ENCODE data around the gene SGK1. TPM values are rescaled to one million over a fixed set of nuclear protein-coding genes. Genes with fewer than 3 reads are reported as not detected.

Gene SGK1
- total RNA-seq, 2 donors from 2014 or later: 67.3 to 97.5 TPM

- DNase-seq (ENCODE audit: low spot score): no peak
- Histone ChIP-seq H3K36me3 (no peaks in the 10 kb centered on the region), H3K9me3 (no peaks in the 10 kb centered on the region), H3K4me1 (ENCODE audit: control insufficient read depth in 1 of 2, low read depth in 2 of 2) (no peaks in the 10 kb centered on the region), H3K27me3 (replicated peaks; ENCODE audit: insufficient read depth) (no peaks in the 10 kb centered on the region), H3K4me3 (no peak overlapping the region), H3K27ac (no peak overlapping the region)
- no peak for ATAC-seq (ENCODE audit: insufficient number of reproducible peaks, low FRiP score, low read depth)
- TF ChIP-seq CTCF (IDR thresholded peaks at IDR 0.05): no peak
These were observed 63.8 kb downstream of the SGK1 start for GRCh38 chr6:134254118-134254517.

GRCh38 chr6:134253681-134254080 is 64.2 kb downstream of the SGK1 start:
- no peaks in the 10 kb centered on the region for H3K4me1 ChIP-seq (ENCODE audit: control insufficient read depth in 1 of 2, low read depth in 2 of 2)
- DNase-seq (ENCODE audit: low spot score) (no peak), ATAC-seq (ENCODE audit: insufficient number of reproducible peaks, low FRiP score, low read depth) (no peak)
- no peak overlapping the region for H3K4me3 ChIP-seq
- no peak overlapping the region for H3K27ac ChIP-seq
- H3K9me3 ChIP-seq: no peaks in the 10 kb centered on the region
- TF ChIP-seq CTCF (IDR thresholded peaks at IDR 0.05): no peak
- H3K36me3 ChIP-seq: no peaks in the 10 kb centered on the region
- no peaks in the 10 kb centered on the region for H3K27me3 ChIP-seq (replicated peaks; ENCODE audit: insufficient read depth)

GRCh38 chr6:134251320-134251719 is 66.6 kb downstream of the SGK1 start:
- ATAC-seq (ENCODE audit: insufficient number of reproducible peaks, low FRiP score, low read depth) (no peak), DNase-seq (ENCODE audit: low spot score) (no peak)
- Histone ChIP-seq H3K36me3 (no peaks in the 10 kb centered on the region), H3K4me1 (ENCODE audit: control insufficient read depth in 1 of 2, low read depth in 2 of 2) (peaks cover 0 to 3% of the 10 kb centered on the region in 2 donors), H3K27ac (no peak overlapping the region), H3K27me3 (replicated peaks; ENCODE audit: insufficient read depth) (no peaks in the 10 kb centered on the region), H3K4me3 (no peak overlapping the region), H3K9me3 (no peaks in the 10 kb centered on the region)
- TF ChIP-seq CTCF (IDR thresholded peaks at IDR 0.05): no peak

- H3K27ac ChIP-seq: no peak overlapping the region
- no peaks in the 10 kb centered on the region for H3K27me3 ChIP-seq (replicated peaks; ENCODE audit: insufficient read depth)
- no peaks in the 10 kb centered on the region for H3K36me3 ChIP-seq
- no peak overlapping the region for H3K4me3 ChIP-seq
- no peak for TF ChIP-seq CTCF (IDR thresholded peaks at IDR 0.05)
- H3K4me1 ChIP-seq (ENCODE audit: control insufficient read depth in 1 of 2, low read depth in 2 of 2): peaks cover 0 to 3% of the 10 kb centered on the region in 2 donors
- DNase-seq (ENCODE audit: low spot score) (no peak), ATAC-seq (ENCODE audit: insufficient number of reproducible peaks, low FRiP score, low read depth) (no peak)
- no peaks in the 10 kb centered on the region for H3K9me3 ChIP-seq
These were observed 67.1 kb downstream of the SGK1 start for GRCh38 chr6:134250776-134251175.

GRCh38 chr6:134249759-134250602 is 67.9 kb downstream of the SGK1 start:
- H3K4me1 ChIP-seq (ENCODE audit: control insufficient read depth in 1 of 2, low read depth in 2 of 2): peaks cover 0 to 3% of the 10 kb centered on the region in 2 donors
- H3K27me3 ChIP-seq (replicated peaks; ENCODE audit: insufficient read depth): no peaks in the 10 kb centered on the region
- ATAC-seq (ENCODE audit: insufficient number of reproducible peaks, low FRiP score, low read depth) (no peak), DNase-seq (ENCODE audit: low spot score) (no peak)
- no peak overlapping the region for H3K4me3 ChIP-seq
- no peaks in the 10 kb centered on the region for H3K36me3 ChIP-seq
- no peaks in the 10 kb centered on the region for H3K9me3 ChIP-seq
- no peak for TF ChIP-seq CTCF (IDR thresholded peaks at IDR 0.05)
- H3K27ac ChIP-seq: no peak overlapping the region

Data from thoracic aorta (tissue), 2 donors.